Muscle of arm (tissue), 12 donors: ENCODE measurements around the gene RNF112. TPM values are rescaled to one million over a fixed set of nuclear protein-coding genes. Genes with fewer than 3 reads are reported as not detected.
"Not testable (repeated sequence)": the region's sequence is repeated elsewhere in the genome, so short reads cannot be mapped to it uniquely, and the experiment has no call there.

Experiments
- DNase-seq: peaks from one replicate; pipeline ENCODE4 v3.0.0-alpha.2; 2013
- polyA plus RNA-seq, 12 donors: library from polyadenylated mRNA; unstranded; fragments of 120-200 nt; gene quantifications; one replicate each; pipeline ENCODE4 v1.2.1, GENCODE V29; 2013; ENCODE audit not compliant: insufficient read length in 12 of 12

RNF112 gene
- polyA plus RNA-seq, 12 donors = 2.1 to 23.0 (median 3.6) TPM; not detected in 1

- DNase-seq = peak; percentile 91
Observed at GRCh38 chr17:19447085-19447583, 36.1 kb downstream of the RNF112 start.

GRCh38 chr17:19448341-19449268 is 37.6 kb downstream of the RNF112 start:
- DNase-seq = peak; percentile 79

- DNase-seq = no peak
Observed at GRCh38 chr17:19449656-19450055, 38.6 kb downstream of the RNF112 start.

- no peak for DNase-seq
Observed at GRCh38 chr17:19453296-19453695, 42.3 kb downstream of the RNF112 start.

GRCh38 chr17:19454074-19454473 is 43.0 kb downstream of the RNF112 start:
- DNase-seq = no peak

GRCh38 chr17:19456016-19456927 is 45.2 kb downstream of the RNF112 start:
- no peak for DNase-seq

GRCh38 chr17:19457046-19457445 is 46.0 kb downstream of the RNF112 start:
- no peak for DNase-seq

GRCh38 chr17:19457830-19458271 is 46.8 kb downstream of the RNF112 start:
- DNase-seq = no peak

- not testable (repeated sequence) for DNase-seq
Observed at GRCh38 chr17:19458481-19458880, 47.4 kb downstream of the RNF112 start.

- not testable (repeated sequence) for DNase-seq
Observed at GRCh38 chr17:19459018-19459655, 48.1 kb downstream of the RNF112 start.

GRCh38 chr17:19460700-19461099 is 49.7 kb downstream of the RNF112 start:
- DNase-seq = peak; percentile 29

GRCh38 chr17:19461116-19461515 is 50.1 kb downstream of the RNF112 start:
- DNase-seq = no peak

- no peak for DNase-seq
Observed at GRCh38 chr17:19461681-19462080, 50.6 kb downstream of the RNF112 start.

- DNase-seq = not testable (repeated sequence)
Observed at GRCh38 chr17:19462456-19463035, 51.5 kb downstream of the RNF112 start.

- peak; percentile 47 for DNase-seq
Observed at GRCh38 chr17:19464031-19465026, 53.3 kb downstream of the RNF112 start.
